Sigmoid colon (tissue), 4 donors: ENCODE data around the gene LNPEP.

Experiments used
- CTCF ChIP-seq, 4 experiments: fragments of 450-650 bp in 3 of 4; fragments of 200-600 bp in 1 of 4; IDR thresholded peaks; one replicate each; pipeline ENCODE4 v1.5.1; 2016 to 2019; ENCODE audit warnings: antibody characterized with exemption in 4 of 4, mild to moderate bottlenecking in 3 of 4, moderate library complexity in 2 of 4
- EP300 ChIP-seq, 4 donors: sonication (generic); formaldehyde crosslinking; IDR thresholded peaks; one replicate each; pipeline ENCODE4 v1.6.1; 2017; ENCODE audit warnings: antibody characterized with exemption in 4 of 4
- POLR2A ChIP-seq, 2 donors: fragments of 450-650 bp; IDR thresholded peaks; one replicate each; pipeline ENCODE4 v1.6.1; 2016; ENCODE audit warnings: antibody characterized with exemption in 2 of 2, mild to moderate bottlenecking in 2 of 2, moderate library complexity in 2 of 2
- POLR2AphosphoS5 ChIP-seq, 4 donors: sonication (generic); formaldehyde crosslinking; IDR thresholded peaks; one replicate each; pipeline ENCODE4 v1.6.1; 2017; ENCODE audit warnings: antibody characterized with exemption in 4 of 4

- TF ChIP-seq POLR2A (IDR thresholded peaks at IDR 0.05) (no peak), CTCF (IDR thresholded peaks at IDR 0.05) (no peak), EP300 (IDR thresholded peaks at IDR 0.05) (no peak), POLR2AphosphoS5 (IDR thresholded peaks at IDR 0.05) (no peak)
These were observed 41.3 kb downstream of the LNPEP start for GRCh38 chr5:96977228-96977627.
